MM.1S (cell line): ENCODE measurements around the gene EPN2.

ENCODE experiments used
- DNase-seq: peaks from one replicate; pipeline ENCODE4 v3.0.0-alpha.2; 2015
- H2AFZ ChIP-seq: fragments of 300-600 bp; sonication (generic); 2 replicates; pipeline ENCODE4 v1.6.0; 2016; ENCODE audit warnings: antibody characterized with exemption, low read length
- H3F3A ChIP-seq: fragments of 300-600 bp; sonication (generic); 2 replicates; pipeline ENCODE4 v1.6.1; 2016; ENCODE audit warnings: mild to moderate bottlenecking, antibody characterized with exemption, low read length, moderate library complexity, mixed read lengths; ENCODE audit not compliant: insufficient read depth
- H3K27ac ChIP-seq: fragments of 300-600 bp; sonication (generic); 2 replicates; pipeline ENCODE4 v1.5.1; 2016; ENCODE audit warnings: mild to moderate bottlenecking, low read length
- H3K27me3 ChIP-seq: fragments of 300-600 bp; sonication (generic); replicated peaks from 2 replicates; pipeline ENCODE4 v1.6.0; 2016; ENCODE audit warnings: low read length; ENCODE audit not compliant: insufficient read depth
- H3K36me3 ChIP-seq: fragments of 300-600 bp; sonication (generic); replicated peaks from 2 replicates; pipeline ENCODE4 v1.6.1; 2016; ENCODE audit warnings: mild to moderate bottlenecking, low read length, mixed read lengths; ENCODE audit not compliant: insufficient read depth
- H3K4me1 ChIP-seq: fragments of 300-600 bp; sonication (generic); 2 replicates; pipeline ENCODE4 v1.6.1; 2016; ENCODE audit warnings: low read length, mixed read lengths
- H3K4me2 ChIP-seq: fragments of 300-600 bp; sonication (generic); 2 replicates; pipeline ENCODE4 v1.6.0; 2016; ENCODE audit warnings: low read depth, low read length
- H3K4me3 ChIP-seq: fragments of 300-600 bp; sonication (generic); 2 replicates; pipeline ENCODE4 v1.5.1; 2016; ENCODE audit warnings: low read length, mixed read lengths
- H3K79me2 ChIP-seq: fragments of 300-600 bp; sonication (generic); 2 replicates; pipeline ENCODE4 v1.6.1; 2016; ENCODE audit warnings: mixed run types, low read length, mixed read lengths
- H3K9ac ChIP-seq: fragments of 300-600 bp; sonication (generic); 2 replicates; pipeline ENCODE4 v1.6.1; 2016; ENCODE audit warnings: low read length, mixed read lengths
- H3K9me2 ChIP-seq: fragments of 300-600 bp; sonication (generic); replicated peaks from 2 replicates; pipeline ENCODE4 v1.6.1; 2016; ENCODE audit warnings: mild to moderate bottlenecking, low read length, mixed read lengths; ENCODE audit not compliant: insufficient read depth
- H3K9me3 ChIP-seq: fragments of 300-600 bp; sonication (generic); replicated peaks from 2 replicates; pipeline ENCODE4 v1.6.1; 2016; ENCODE audit warnings: mild to moderate bottlenecking, low read length, mixed read lengths; ENCODE audit not compliant: insufficient read depth
- H4K20me1 ChIP-seq: fragments of 300-600 bp; sonication (generic); 2 replicates; pipeline ENCODE4 v1.6.1; 2016; ENCODE audit warnings: mild to moderate bottlenecking, low read length, moderate library complexity, mixed read lengths; ENCODE audit not compliant: insufficient read depth
- CTCF ChIP-seq: fragments of 300-600 bp; sonication (generic); IDR thresholded peaks from 2 replicates; pipeline ENCODE4 v1.5.1; 2016; ENCODE audit warnings: antibody characterized with exemption, low read length, mixed read lengths
- EZH2 ChIP-seq: fragments of 300-600 bp; sonication (generic); optimal IDR thresholded peaks from 2 replicates; pipeline ENCODE3; 2017; ENCODE audit warnings: low read depth, mild to moderate bottlenecking, antibody characterized with exemption, low read length, mixed read lengths
- EZH2phosphoT487 ChIP-seq: fragments of 300-600 bp; sonication (generic); IDR thresholded peaks from 2 replicates; pipeline ENCODE4 v1.6.1; 2018; ENCODE audit warnings: antibody characterized with exemption, low read length

EPN2 gene

GRCh38 chr17:19306160-19307111, 69.3 kb downstream of the EPN2 start:
- H3K4me3 ChIP-seq, result peak overlapping the region; percentile 24
- H2AFZ ChIP-seq, result no peak overlapping the region
- H4K20me1 ChIP-seq, result no peaks in the 10 kb centered on the region
- H3K9ac ChIP-seq, result peak overlapping the region; percentile 87
- H3K36me3 ChIP-seq, result no peaks in the 10 kb centered on the region
- H3K27ac ChIP-seq, result peak overlapping the region; percentile 99
- DNase-seq, result peak; percentile 99
- H3F3A ChIP-seq, result peaks cover 40% of the 10 kb centered on the region
- TF ChIP-seq EZH2 (no peak), CTCF (no peak), EZH2phosphoT487 (no peak)
- no peaks in the 10 kb centered on the region for H3K9me3 ChIP-seq
- H3K79me2 ChIP-seq, result peaks cover 17% of the 10 kb centered on the region
- H3K4me2 ChIP-seq, result peak overlapping the region; percentile 61
- H3K4me1 ChIP-seq, result peaks cover 66% of the 10 kb centered on the region
- H3K9me2 ChIP-seq, result no peaks in the 10 kb centered on the region
- H3K27me3 ChIP-seq, result no peaks in the 10 kb centered on the region

DNA sequence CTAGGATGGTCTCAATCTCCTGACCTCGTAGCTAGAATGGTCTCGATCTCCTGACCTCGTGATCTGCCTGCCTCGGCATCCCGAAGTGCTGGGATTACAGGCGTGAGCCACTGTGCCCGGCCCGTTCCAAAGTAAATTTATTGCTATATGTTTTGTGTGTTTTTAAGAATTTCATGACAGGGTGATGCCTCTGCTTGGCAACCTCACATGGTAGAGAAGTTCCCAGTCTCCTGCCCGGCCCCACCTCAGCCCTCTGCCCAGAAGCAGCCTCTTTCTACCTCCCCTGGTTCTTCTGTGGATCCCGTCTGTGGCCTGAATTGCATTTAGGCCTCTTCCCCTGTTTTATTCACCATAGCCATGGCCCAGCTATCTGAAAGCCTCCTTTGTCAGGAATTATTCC, 70.4 kb downstream of the EPN2 start:
- Histone ChIP-seq H3K36me3 (no peaks in the 10 kb centered on the region), H3F3A (peaks cover 46% of the 10 kb centered on the region), H2AFZ (no peak overlapping the region), H3K79me2 (peaks cover 17% of the 10 kb centered on the region), H3K27me3 (no peaks in the 10 kb centered on the region), H3K4me3 (no peak overlapping the region), H3K9ac (peak overlapping the region; percentile 35; the same call in 1 of the 2 replicates), H3K27ac (peak overlapping the region; percentile 99), H3K4me2 (peak overlapping the region; percentile 59), H3K9me2 (no peaks in the 10 kb centered on the region), H3K4me1 (peaks cover 73% of the 10 kb centered on the region), H3K9me3 (no peaks in the 10 kb centered on the region), H4K20me1 (no peaks in the 10 kb centered on the region)
- no peak for TF ChIP-seq CTCF
- TF ChIP-seq EZH2phosphoT487, result no peak
- TF ChIP-seq EZH2, result no peak
- no peak for DNase-seq

GRCh38 chr17:19308398-19308797, 71.2 kb downstream of the EPN2 start:
- Histone ChIP-seq H3K4me3 (no peak overlapping the region), H2AFZ (no peak overlapping the region), H3K27me3 (no peaks in the 10 kb centered on the region), H3K9me3 (no peaks in the 10 kb centered on the region), H3K4me2 (0 out of 2 replicates have a peak overlapping the region, but pooled peaks have one; percentile 4), H3F3A (peaks cover 42% of the 10 kb centered on the region), H3K9ac (no peak overlapping the region), H3K9me2 (no peaks in the 10 kb centered on the region), H3K4me1 (peaks cover 64% of the 10 kb centered on the region), H3K27ac (peak overlapping the region; percentile 99; the same call in 1 of the 2 replicates), H4K20me1 (no peaks in the 10 kb centered on the region), H3K79me2 (peaks cover 17% of the 10 kb centered on the region), H3K36me3 (no peaks in the 10 kb centered on the region)
- TF ChIP-seq EZH2phosphoT487 (no peak), EZH2 (no peak), CTCF (no peak)
- no peak for DNase-seq
